Osteocyte (in vitro differentiated cells): ENCODE measurements around the gene NSDHL. TPM values are rescaled to one million over a fixed set of nuclear protein-coding genes. Genes with fewer than 3 reads are reported as not detected.

Source experiments
- DNase-seq: peaks from one replicate; pipeline ENCODE4 v3.0.0; 2021; ENCODE audit warnings: mixed read lengths; ENCODE audit not compliant: unreplicated experiment; ENCODE audit errors: extremely low spot score
- H3K27ac Mint-ChIP-seq: one replicate; pipeline ENCODE4 v1.8.0; 2021; ENCODE audit warnings: mild to moderate bottlenecking, mixed read lengths; ENCODE audit not compliant: unreplicated experiment
- H3K27me3 Mint-ChIP-seq: one replicate; pipeline ENCODE4 v1.8.0; 2021; ENCODE audit warnings: mixed read lengths; ENCODE audit not compliant: unreplicated experiment
- H3K36me3 Mint-ChIP-seq: one replicate; pipeline ENCODE4 v1.8.0; 2021; ENCODE audit warnings: mixed read lengths; ENCODE audit not compliant: unreplicated experiment
- H3K4me1 Mint-ChIP-seq: one replicate; pipeline ENCODE4 v1.8.0; 2021; ENCODE audit warnings: mixed read lengths; ENCODE audit not compliant: unreplicated experiment
- H3K4me3 Mint-ChIP-seq: one replicate; pipeline ENCODE4 v1.8.0; 2021; ENCODE audit warnings: mild to moderate bottlenecking, moderate library complexity, mixed read lengths; ENCODE audit not compliant: unreplicated experiment
- H3K9me3 Mint-ChIP-seq: one replicate; pipeline ENCODE4 v1.8.0; 2021; ENCODE audit warnings: mixed read lengths; ENCODE audit not compliant: unreplicated experiment
- total RNA-seq: library from RNA; stranded (reverse); gene quantifications from 2 replicates; pipeline ENCODE4 v1.2.1, GENCODE V29; 2021
- TF ChIP-seq, protein P1 (sequence below): fragments of 200-600 bp; sonication (generic); IDR thresholded peaks from 2 replicates; pipeline ENCODE4 v1.5.0; 2021; ENCODE audit warnings: antibody characterized with exemption, mild to moderate bottlenecking, moderate library complexity

Gene NSDHL
- total RNA-seq, 1 donor from 2014 or later = 14.1 TPM

DNA sequence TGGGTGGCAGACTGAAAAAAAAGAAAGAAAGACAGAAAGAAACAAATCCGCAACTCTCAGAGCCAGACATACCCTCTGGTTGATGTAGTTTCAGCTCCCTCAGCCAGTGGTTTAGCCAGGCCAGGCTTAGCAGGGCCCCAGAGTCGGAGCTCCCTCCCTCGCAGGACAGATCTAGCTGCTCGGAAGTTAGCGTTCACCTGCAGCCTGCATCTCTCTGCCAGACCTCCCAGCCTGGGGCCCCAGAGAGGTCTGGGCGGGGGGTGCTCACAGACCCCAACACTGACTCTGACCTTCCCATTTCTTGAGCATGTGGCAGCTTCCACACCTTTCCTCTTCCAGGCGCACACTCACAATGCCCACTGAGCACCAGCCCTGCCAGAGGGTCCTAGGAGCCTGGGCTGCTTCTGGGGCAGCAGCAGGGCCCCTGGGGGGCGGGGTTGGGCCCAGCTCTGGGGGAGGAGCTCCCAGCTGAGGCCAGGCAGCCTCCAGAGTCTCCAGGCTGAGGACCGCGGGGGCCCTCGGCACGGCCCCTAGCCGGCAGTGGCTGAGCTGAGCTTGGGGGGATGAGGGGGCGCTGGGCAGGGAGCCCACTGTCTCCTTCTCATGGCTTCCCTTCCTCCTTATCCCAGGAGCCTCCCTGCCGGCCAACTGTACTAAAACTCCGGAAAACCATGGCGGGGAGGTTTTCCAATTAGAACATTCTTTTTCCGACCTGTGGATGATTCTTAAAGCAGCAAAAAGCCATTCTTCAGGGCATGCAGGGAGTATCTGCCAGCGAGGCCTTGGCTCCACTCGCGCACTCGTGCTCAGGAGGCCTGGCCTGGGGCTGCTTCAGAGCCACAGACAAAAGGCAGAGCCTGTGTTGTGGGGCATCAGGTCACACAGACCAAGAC is 62.4 kb downstream of the NSDHL start:
- no peaks in the 10 kb centered on the region for H3K4me1 Mint-ChIP-seq
- peaks cover 19% of the 10 kb centered on the region for H3K27me3 Mint-ChIP-seq
- no peak overlapping the region for H3K27ac Mint-ChIP-seq
- no peak for DNase-seq
- H3K9me3 Mint-ChIP-seq = peaks cover 6% of the 10 kb centered on the region
- no peaks in the 10 kb centered on the region for H3K36me3 Mint-ChIP-seq
- TF ChIP-seq, protein P1, sequence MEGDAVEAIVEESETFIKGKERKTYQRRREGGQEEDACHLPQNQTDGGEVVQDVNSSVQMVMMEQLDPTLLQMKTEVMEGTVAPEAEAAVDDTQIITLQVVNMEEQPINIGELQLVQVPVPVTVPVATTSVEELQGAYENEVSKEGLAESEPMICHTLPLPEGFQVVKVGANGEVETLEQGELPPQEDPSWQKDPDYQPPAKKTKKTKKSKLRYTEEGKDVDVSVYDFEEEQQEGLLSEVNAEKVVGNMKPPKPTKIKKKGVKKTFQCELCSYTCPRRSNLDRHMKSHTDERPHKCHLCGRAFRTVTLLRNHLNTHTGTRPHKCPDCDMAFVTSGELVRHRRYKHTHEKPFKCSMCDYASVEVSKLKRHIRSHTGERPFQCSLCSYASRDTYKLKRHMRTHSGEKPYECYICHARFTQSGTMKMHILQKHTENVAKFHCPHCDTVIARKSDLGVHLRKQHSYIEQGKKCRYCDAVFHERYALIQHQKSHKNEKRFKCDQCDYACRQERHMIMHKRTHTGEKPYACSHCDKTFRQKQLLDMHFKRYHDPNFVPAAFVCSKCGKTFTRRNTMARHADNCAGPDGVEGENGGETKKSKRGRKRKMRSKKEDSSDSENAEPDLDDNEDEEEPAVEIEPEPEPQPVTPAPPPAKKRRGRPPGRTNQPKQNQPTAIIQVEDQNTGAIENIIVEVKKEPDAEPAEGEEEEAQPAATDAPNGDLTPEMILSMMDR = no peak
- no peak overlapping the region for H3K4me3 Mint-ChIP-seq

- TF ChIP-seq, protein P1 = no peak
- Mint-ChIP-seq H3K9me3 (peaks cover 6% of the 10 kb centered on the region), H3K4me3 (no peak overlapping the region), H3K4me1 (no peaks in the 10 kb centered on the region), H3K27ac (no peak overlapping the region), H3K27me3 (peaks cover 15% of the 10 kb centered on the region), H3K36me3 (no peaks in the 10 kb centered on the region)
- DNase-seq = no peak
These were observed 63.2 kb downstream of the NSDHL start for GRCh38 chrX:152893980-152894610.

DNA sequence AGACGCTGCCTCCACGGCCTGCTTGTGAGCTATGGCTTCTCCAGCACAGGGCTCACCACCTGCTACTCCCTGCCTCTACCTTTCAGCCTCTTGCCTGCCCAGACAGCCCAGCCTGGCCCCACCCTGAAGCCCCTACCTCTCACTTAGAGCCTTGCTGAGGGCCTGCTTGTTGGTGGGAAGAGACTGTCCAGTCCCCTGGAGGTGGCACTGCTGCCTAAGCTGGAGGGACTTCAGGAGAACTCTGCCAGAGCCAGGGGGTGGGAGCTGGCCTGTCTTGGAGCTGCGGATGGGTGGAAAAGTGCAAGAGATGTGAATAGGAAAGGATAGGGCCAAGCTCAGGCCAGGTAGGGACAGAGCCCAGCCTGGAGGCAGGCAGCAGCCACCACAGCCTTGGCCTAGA is 64.3 kb downstream of the NSDHL start:
- H3K36me3 Mint-ChIP-seq = no peaks in the 10 kb centered on the region
- H3K4me3 Mint-ChIP-seq = no peak overlapping the region
- DNase-seq = no peak
- peaks cover 11% of the 10 kb centered on the region for H3K27me3 Mint-ChIP-seq
- H3K9me3 Mint-ChIP-seq = peaks cover 1% of the 10 kb centered on the region
- H3K27ac Mint-ChIP-seq = no peak overlapping the region
- no peaks in the 10 kb centered on the region for H3K4me1 Mint-ChIP-seq
- TF ChIP-seq, protein P1 = no peak

DNA sequence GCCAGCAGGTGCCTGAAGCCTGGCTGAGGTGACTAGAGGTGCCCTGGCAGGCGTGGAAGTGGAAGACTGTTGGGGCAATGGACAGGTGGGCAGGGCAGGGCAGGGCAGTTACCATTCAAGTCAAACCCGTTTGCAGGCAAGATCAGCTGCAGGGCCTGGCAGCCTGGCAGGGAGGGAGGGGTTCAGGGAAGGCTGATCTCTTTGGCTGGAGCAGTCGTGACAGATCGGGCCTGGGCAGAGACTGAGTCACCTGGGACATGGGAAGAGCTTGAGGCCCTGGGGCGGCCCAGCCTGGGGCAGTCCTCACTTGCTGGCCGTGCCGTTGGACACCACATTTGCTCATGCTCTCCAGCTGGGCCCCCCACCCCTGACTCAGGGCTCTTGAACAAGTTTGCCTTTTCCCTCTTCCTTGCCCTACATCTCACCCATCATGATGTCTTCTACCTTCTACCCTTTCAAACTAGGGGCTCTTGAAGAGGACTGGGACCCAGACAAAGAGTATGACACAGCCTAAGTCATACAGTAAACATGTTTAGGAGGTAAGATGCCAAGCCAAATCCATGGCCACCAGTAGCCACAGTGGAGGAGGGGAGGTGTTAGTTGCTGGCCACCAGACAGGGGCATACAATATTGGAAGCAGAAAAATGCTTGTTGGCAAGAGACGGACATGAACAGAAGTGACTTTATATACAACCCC is 65.0 kb downstream of the NSDHL start:
- H3K27ac Mint-ChIP-seq = no peak overlapping the region
- no peaks in the 10 kb centered on the region for H3K36me3 Mint-ChIP-seq
- DNase-seq = no peak
- no peaks in the 10 kb centered on the region for H3K9me3 Mint-ChIP-seq
- TF ChIP-seq, protein P1 = no peak
- peaks cover 4% of the 10 kb centered on the region for H3K27me3 Mint-ChIP-seq
- no peak overlapping the region for H3K4me3 Mint-ChIP-seq
- H3K4me1 Mint-ChIP-seq = no peaks in the 10 kb centered on the region

DNA sequence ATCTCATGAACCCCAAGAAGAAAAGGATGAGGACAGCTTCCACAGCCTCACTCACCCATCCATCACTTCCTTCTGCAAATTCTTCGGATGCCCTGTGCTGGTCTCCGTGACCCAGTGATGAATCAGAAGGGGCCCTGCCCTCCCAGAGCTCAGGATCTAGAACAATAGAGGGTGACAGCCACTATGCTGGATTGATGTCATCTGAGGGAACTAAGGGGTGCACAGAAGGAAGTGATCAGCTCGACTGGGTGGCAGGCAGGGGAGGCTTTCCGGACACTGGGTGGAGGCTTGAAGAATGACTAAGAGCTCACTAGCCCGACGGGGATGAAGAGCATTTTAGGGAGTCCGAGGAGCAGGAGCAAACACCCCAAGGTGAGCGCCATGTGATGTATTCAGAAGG is 65.6 kb downstream of the NSDHL start:
- Mint-ChIP-seq H3K27ac (no peak overlapping the region), H3K27me3 (no peaks in the 10 kb centered on the region), H3K4me1 (peaks cover 2% of the 10 kb centered on the region), H3K36me3 (no peaks in the 10 kb centered on the region), H3K9me3 (no peaks in the 10 kb centered on the region), H3K4me3 (no peak overlapping the region)
- DNase-seq = no peak
- TF ChIP-seq, protein P1 = no peak
